NB4 (cell line): ENCODE measurements around the gene GNB1L.

Experiments
- DNase-seq: peaks from one replicate; pipeline ENCODE4 v3.0.0; 2010; ENCODE audit warnings: low read depth
- H3K4me3 ChIP-seq: one replicate; pipeline ENCODE4 v1.5.1; 2011; ENCODE audit warnings: mild to moderate bottlenecking, low read depth, low read length, moderate library complexity
- MYC ChIP-seq: IDR thresholded peaks from 2 replicates; pipeline ENCODE4 v1.6.1; 2011; ENCODE audit warnings: low read depth, low read length
- POLR2A ChIP-seq: IDR thresholded peaks from 2 replicates; pipeline ENCODE4 v1.6.1; 2011; ENCODE audit warnings: mild to moderate bottlenecking; ENCODE audit not compliant: insufficient read length; ENCODE audit errors: extremely low read depth
- TF ChIP-seq, protein P1 (sequence below): IDR thresholded peaks from 2 replicates; pipeline ENCODE4 v1.6.1; 2011; ENCODE audit warnings: low read depth, low read length
- TF ChIP-seq, protein P2 (sequence below): IDR thresholded peaks from one replicate; pipeline ENCODE4 v1.5.1; 2012; ENCODE audit warnings: low read depth, low read length

GNB1L gene

DNA sequence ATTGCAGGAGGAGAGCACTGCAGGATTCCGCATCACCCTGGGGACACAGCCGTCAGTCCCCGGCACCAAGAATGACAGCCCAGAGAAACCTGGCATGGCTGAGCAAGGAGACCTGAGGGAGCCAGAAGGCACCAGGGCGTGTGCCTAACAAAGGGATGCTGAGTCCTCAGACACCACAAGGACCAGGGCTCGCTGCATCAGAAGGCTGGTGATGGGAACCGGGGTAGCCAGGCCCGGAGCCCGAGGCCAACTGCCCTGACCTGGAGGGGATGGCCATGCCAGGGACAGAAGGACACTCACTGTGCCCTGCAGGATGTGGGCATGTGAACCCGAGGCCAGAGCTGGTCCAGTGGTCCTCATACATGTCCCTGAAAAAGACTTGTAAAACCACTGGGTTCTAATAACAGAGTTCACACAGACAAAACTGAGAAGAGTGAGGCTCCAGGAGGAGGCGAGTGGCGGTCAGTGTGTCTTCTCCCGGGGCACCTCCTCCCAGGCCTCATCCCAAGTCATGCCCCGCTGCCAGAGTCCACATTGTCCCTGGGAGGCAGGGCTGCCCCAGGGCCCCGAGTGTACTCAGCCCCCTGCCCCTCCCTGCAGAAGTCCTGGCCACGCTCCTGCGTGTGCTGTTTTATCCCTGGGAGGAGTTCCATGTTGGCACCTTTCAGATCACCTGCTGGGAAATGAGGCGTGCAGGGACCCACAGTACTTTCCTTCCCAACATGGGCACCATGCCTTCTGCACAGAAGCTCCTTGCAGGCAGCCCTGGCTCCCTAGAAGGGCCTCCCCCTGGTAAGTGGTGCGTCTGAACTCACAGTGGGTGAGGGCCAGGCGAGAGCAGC is 51.6 kb downstream of the GNB1L start:
- no peak for TF ChIP-seq POLR2A
- TF ChIP-seq, protein P1, sequence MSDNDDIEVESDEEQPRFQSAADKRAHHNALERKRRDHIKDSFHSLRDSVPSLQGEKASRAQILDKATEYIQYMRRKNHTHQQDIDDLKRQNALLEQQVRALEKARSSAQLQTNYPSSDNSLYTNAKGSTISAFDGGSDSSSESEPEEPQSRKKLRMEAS, result no peak
- TF ChIP-seq MYC, result no peak
- TF ChIP-seq, protein P2, sequence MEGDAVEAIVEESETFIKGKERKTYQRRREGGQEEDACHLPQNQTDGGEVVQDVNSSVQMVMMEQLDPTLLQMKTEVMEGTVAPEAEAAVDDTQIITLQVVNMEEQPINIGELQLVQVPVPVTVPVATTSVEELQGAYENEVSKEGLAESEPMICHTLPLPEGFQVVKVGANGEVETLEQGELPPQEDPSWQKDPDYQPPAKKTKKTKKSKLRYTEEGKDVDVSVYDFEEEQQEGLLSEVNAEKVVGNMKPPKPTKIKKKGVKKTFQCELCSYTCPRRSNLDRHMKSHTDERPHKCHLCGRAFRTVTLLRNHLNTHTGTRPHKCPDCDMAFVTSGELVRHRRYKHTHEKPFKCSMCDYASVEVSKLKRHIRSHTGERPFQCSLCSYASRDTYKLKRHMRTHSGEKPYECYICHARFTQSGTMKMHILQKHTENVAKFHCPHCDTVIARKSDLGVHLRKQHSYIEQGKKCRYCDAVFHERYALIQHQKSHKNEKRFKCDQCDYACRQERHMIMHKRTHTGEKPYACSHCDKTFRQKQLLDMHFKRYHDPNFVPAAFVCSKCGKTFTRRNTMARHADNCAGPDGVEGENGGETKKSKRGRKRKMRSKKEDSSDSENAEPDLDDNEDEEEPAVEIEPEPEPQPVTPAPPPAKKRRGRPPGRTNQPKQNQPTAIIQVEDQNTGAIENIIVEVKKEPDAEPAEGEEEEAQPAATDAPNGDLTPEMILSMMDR, result no peak
- no peak for DNase-seq
- H3K4me3 ChIP-seq, result no peak overlapping the region

DNA sequence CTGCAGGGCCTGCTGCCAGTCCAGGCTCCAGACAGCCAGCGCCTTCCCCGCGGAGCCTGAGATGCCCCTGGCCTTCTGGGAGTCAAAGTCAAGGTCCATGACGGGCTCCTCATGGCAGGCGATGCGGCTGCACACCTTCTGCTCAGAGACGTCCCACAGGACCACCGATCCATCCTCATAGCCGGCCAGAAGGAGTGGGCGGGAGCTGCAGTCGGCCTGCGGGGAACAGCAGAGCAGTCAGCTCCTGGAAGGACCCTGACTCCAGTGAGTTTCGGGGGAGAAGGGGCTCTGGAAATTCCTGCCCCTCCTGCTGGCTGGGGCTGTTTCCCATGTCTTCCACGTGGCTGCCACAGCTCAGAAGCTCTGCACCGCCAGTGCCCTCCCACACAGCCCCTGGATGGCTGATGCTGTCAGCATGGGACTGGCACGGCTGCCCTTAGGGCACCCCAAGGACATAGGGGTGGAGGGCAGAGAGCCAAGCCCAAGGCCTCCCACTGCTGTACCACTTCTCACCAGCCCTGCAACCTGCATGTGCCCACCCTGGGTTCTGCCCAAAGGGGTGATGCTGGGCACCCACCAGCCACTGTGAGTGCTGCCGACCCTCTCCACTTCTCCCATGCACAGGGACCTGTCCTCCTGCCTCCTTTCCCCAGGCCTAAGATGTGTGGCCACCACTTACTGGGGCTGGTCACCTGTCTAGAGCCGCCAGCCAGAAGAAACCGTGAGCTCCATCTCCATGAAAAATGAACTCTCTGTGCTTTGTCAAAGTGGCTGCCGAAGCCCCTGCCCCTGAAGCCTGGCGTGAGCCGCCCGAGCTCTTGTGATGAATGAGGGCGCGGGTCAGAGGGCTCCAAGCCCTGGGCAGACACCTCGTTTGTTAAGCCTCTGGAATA is 52.4 kb downstream of the GNB1L start:
- H3K4me3 ChIP-seq, result no peak overlapping the region
- DNase-seq, result no peak
- TF ChIP-seq MYC (no peak), POLR2A (no peak)
- TF ChIP-seq, protein P1, result no peak
- TF ChIP-seq, protein P2, result no peak

DNA sequence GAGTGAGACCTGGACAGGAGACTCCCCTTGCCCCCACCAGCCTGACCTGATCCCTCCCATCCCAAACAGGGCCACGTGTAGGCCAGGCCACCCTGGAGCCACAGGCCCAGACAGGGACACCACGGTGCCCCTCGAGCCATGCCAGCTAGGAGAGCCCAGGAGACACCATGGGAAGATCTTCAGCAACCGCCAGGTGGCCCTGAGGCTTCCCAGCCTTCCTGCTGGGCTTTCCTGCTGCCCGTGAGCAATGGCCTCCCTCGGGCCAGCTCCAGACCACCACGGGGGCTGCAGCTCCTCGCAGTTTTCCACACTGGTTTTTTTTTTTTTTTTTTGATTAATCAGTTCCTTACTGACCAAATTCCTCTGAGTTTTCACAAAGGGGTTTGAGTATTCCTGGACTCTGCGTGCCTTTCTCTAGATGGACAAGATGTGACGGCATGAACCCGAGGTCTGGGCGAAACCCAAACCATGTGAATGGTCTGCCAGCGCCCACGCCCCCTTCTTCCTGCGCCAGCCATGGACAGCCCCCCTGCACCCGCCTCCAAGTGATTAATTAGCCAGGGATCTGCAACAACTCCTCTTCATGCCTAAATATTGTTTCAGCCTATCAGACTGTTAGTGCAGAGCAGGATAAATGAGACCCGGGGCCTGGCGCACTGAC is 53.2 kb downstream of the GNB1L start:
- no peak overlapping the region for H3K4me3 ChIP-seq
- DNase-seq, result no peak
- TF ChIP-seq, protein P1, result no peak
- no peak for TF ChIP-seq POLR2A
- TF ChIP-seq, protein P2, result no peak
- no peak for TF ChIP-seq MYC

DNA sequence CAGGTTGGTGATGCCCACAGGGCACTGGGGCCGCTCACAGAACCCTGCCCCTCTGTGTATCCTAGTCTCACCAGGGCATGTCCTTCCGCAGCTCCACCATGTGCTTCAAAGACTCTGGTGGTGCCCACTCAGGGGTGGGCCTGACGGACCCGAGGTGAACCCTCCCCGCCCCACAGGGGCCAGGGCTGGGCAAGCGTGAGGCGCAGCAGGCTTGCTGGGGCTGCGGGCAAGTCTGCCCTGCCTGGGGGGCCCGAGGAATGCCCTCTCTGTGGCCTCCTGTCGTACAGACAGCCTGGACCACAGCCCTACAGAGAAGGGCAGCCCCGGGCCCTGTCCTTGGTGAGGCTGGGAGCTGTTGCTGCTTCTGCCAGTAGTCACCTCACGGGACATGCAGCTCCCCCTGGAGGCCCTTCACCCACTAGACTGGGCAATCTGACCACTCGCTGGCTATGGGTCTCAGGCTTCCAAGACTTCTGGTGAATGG is 53.9 kb downstream of the GNB1L start:
- H3K4me3 ChIP-seq, result no peak overlapping the region
- TF ChIP-seq, protein P2, result peak; percentile 33
- TF ChIP-seq POLR2A, result no peak
- peak; percentile 35 for DNase-seq

DNA sequence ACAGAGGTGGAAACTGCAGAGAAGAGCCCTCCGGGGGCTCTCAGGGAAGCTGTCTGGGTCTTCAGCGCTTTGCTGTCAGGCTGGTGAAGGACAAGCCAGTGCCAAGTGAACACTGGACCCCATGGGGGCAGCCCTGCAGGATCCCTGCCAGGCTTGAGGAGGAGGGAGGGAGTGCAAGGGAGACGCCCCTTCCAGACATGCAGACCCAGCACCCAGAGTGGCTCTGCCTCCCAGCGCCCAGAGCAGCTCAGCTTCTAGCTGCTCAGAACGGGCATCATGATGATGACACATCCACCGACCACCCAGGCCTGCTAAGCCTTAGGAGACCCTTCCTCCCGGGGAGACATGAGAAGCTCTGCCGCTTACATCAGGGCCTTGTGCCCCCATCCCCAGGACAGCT is 54.4 kb downstream of the GNB1L start:
- no peak for DNase-seq
- no peak overlapping the region for H3K4me3 ChIP-seq
- TF ChIP-seq, protein P2, result no peak
- TF ChIP-seq MYC (no peak), POLR2A (no peak)
- TF ChIP-seq, protein P1, result no peak
